Tibial artery (tissue), 4 donors: ENCODE data around the gene ETFRF1.
A peak's percentile ranks its signal among the peaks of the same experiment; 100 is the strongest.

Experiments used
- DNase-seq, 2 donors: peaks; one replicate each; pipeline ENCODE4 v3.0.0-alpha.2; 2019
- H3K27ac ChIP-seq, 2 donors: fragments of 200-600 bp; sonication (generic) in 1 of 2; 1 replicate in 1 of 2; 2 replicates in 1 of 2; pipeline ENCODE4 v1.5.1; 2018 to 2019; ENCODE audit warnings: mild to moderate bottlenecking in 1 of 2
- H3K27me3 ChIP-seq, 2 donors: fragments of 200-600 bp; sonication (generic) in 1 of 2; one replicate each; pipeline versions ENCODE4 v1.5.1 to v1.6.0; 2016 to 2019
- H3K36me3 ChIP-seq, 3 donors: fragments of 200-600 bp; sonication (generic) in 2 of 3; one replicate each; pipeline ENCODE4 v1.5.1; 2016 to 2019; ENCODE audit warnings: mild to moderate bottlenecking in 2 of 3
- H3K4me1 ChIP-seq, 4 donors: fragments of 200-600 bp; sonication (generic) in 2 of 4; 1 replicate in 3 of 4; 2 replicates in 1 of 4; pipeline ENCODE4 v1.5.1; 2016 to 2019
- H3K4me3 ChIP-seq, 2 donors: fragments of 200-600 bp; sonication (generic) in 1 of 2; 1 replicate in 1 of 2; 2 replicates in 1 of 2; pipeline ENCODE4 v1.5.1; 2018 to 2019; ENCODE audit warnings: mild to moderate bottlenecking in 2 of 2
- H3K9me3 ChIP-seq, 3 donors: fragments of 200-600 bp; sonication (generic) in 1 of 3; one replicate each; pipeline ENCODE4 v1.5.1; 2016 to 2019
- intact Hi-C: fragments of 100-400 bp; cut with DNase I; formaldehyde crosslinking; loops from one replicate; pipeline ENCODE4 v1.15.0; 2023; ENCODE audit warnings: low total_unique reads
- TF ChIP-seq, protein P1 (sequence below), 2 experiments: fragments of 200-600 bp in 1 of 2; fragments of 450-650 bp in 1 of 2; IDR thresholded peaks; one replicate each; pipeline ENCODE4 v1.5.1; 2017 to 2019; ENCODE audit warnings: antibody characterized with exemption in 2 of 2, mild to moderate bottlenecking in 1 of 2, moderate library complexity in 1 of 2

Gene ETFRF1

DNA sequence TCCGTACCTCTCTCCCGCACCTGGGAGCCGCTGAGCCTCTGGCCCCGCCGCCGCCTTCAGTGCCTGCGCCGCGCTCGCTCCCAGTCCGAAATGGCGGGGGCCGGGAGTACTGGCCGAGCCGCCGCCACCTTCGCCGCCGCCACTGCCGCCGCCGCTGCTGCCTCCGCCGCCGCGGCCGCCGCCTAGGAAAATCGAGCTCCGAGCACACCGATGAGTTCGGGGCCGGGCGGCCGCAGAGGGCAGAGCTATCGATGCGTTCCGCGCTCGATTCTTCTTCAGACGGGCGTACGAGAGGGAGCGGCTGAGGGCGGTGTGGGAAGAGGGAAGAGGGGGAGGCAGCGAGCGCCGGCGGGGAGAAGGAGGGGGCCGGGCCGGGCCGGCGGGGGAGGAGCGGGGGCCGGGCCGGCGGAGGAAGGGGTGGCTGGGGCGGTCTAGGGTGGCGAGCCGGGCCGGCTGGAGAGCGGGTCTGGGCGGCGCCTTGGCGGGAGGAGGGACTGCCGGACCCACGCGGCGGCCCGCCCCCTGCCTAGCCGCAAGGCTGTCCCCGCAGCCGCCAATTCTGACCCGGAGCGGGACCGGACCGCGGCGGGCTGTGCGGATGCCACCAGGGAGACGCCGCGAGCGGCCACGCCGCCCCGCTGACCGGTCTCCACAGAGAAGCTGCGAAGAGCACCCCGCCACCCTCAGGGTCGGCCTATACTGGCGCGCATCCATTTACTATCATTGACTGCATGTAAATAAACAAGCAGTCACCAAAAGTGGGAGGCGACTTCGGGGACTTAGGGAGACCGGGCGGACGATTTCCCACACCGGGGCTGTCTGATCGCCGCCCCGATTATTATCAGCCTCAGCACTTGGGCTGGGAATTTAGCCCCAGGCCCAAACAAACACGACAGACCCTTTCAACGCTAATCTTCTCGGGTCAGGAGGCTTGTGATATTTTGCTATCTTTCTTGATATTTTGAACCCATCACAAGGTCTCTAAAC is 56.0 kb downstream of the ETFRF1 start, which contains the start of gene KRAS:
Gene KRAS (minus strand): TSS at position 186 of the 987 bp plus-strand sequence.
- TF ChIP-seq, protein P1, sequence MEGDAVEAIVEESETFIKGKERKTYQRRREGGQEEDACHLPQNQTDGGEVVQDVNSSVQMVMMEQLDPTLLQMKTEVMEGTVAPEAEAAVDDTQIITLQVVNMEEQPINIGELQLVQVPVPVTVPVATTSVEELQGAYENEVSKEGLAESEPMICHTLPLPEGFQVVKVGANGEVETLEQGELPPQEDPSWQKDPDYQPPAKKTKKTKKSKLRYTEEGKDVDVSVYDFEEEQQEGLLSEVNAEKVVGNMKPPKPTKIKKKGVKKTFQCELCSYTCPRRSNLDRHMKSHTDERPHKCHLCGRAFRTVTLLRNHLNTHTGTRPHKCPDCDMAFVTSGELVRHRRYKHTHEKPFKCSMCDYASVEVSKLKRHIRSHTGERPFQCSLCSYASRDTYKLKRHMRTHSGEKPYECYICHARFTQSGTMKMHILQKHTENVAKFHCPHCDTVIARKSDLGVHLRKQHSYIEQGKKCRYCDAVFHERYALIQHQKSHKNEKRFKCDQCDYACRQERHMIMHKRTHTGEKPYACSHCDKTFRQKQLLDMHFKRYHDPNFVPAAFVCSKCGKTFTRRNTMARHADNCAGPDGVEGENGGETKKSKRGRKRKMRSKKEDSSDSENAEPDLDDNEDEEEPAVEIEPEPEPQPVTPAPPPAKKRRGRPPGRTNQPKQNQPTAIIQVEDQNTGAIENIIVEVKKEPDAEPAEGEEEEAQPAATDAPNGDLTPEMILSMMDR (IDR thresholded peaks at IDR 0.05) = no peak
- Histone ChIP-seq H3K4me3 (peak within 1 kb of the TSS; percentile 97 to 99), H3K27ac (peak within 1 kb of the TSS; percentile 97 to 98), H3K9me3 (no peaks in the 10 kb centered on the region), H3K36me3 (no peaks in the 10 kb centered on the region), H3K27me3 (no peaks in the 10 kb centered on the region), H3K4me1 (peaks cover 0 to 15% (median 11%) of the 10 kb centered on the region in 4 donors)
- intact Hi-C loops = loop anchor here (5.0 kb wide), 1 partner anchor 54 kb away; the partner anchor contains the start of genes DNAI7 and ETFRF1
- peak; percentile 97 to 98 for DNase-seq

DNA sequence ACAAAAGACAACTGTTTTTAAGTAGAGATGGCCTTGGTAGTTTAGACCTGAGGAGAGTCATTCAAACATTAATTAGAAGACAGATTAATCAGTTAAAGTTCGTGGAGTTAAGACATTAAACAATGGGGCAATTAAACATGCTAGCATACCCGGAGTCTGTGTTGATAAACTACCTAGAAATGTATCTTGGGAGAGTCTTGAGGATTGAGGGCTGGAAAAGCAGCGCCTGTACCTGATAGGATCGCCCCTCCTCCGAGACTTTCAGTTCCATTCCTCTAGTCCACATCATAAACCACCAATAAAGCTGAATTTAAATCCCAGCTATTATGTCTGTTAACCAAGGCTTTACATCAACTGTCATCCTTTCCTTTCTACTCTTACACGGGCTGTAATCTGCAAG is 56.7 kb downstream of the ETFRF1 start:
- TF ChIP-seq, protein P1 (IDR thresholded peaks at IDR 0.05) = no peak
- no peak for DNase-seq
- Histone ChIP-seq H3K4me1 (peaks cover 0 to 15% (median 11%) of the 10 kb centered on the region in 4 donors), H3K27me3 (no peaks in the 10 kb centered on the region), H3K4me3 (peak overlapping the region; percentile 97 to 99), H3K36me3 (no peaks in the 10 kb centered on the region), H3K9me3 (no peaks in the 10 kb centered on the region), H3K27ac (peak overlapping the region; percentile 97 to 98)
- intact Hi-C loops = loop anchor here (5.0 kb wide), 1 partner anchor 54 kb away; the partner anchor contains the start of genes DNAI7 and ETFRF1

DNA sequence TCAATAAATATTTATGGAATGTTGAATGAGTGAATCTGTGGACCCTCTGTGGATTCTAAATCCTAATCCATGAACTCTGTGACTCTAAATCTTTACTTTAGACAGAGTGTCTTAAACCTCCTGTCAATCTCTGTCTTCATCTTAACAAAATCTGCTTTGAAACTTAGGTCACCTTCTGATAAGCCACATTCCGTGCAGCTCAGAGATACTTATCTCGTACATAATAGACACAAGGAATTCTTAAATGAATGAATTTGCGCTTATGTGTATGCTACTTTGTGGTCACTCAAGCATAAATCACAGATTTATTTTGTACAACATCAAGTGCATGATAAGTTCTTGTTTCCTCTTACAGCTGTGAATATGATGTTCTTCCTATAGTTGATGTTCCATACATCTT is 57.9 kb downstream of the ETFRF1 start:
- Histone ChIP-seq H3K9me3 (no peaks in the 10 kb centered on the region), H3K4me3 (no peak overlapping the region), H3K27me3 (no peaks in the 10 kb centered on the region), H3K36me3 (no peaks in the 10 kb centered on the region), H3K27ac (no peak overlapping the region), H3K4me1 (peaks cover 0 to 15% (median 11%) of the 10 kb centered on the region in 4 donors)
- no peak for DNase-seq
- TF ChIP-seq, protein P1 (IDR thresholded peaks at IDR 0.05) = no peak
- intact Hi-C loops = loop anchor here (5.0 kb wide), 1 partner anchor 56 kb away; the partner anchor contains the start of genes DNAI7 and ETFRF1

DNA sequence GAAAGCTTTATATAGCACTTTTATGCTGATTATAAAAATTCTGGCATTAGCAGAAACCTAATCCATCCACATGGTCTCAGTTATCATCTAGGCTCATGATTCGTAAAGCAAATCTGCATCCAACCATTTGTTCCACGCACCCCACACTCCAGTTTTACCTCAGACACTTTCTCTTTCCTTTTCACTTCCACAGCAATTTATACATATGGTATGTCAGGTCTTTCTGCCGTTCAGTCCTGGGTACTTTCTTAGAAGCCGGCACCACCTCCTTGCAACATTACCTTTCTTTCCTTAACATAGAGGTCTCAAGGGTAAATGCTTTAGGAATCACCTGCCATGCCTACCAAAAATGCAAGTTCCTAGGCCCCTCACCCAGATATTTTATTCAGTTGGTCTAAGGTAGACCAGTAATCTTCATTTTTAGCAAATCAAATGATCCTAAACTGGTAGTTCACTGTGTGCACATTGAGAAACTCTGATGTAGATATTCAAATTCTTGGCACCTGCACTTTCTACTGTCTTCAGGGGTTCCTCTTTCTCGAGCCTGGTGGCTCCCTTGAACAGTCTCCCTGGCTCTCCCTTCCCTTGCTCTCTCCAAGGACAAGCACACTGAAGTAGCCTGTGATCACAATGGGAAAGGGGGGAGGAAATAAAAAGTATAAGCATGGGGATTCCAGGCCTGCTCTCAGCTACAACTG is 58.5 kb downstream of the ETFRF1 start:
- TF ChIP-seq, protein P1 (IDR thresholded peaks at IDR 0.05) = no peak
- peaks cover 0 to 14% (median 8%) of the 10 kb centered on the region in 4 donors for H3K4me1 ChIP-seq
- DNase-seq = no peak
- no peak overlapping the region for H3K27ac ChIP-seq
- no peaks in the 10 kb centered on the region for H3K27me3 ChIP-seq
- no peak overlapping the region for H3K4me3 ChIP-seq
- intact Hi-C loops = loop anchor here (5.0 kb wide), 1 partner anchor 56 kb away; the partner anchor contains the start of genes DNAI7 and ETFRF1
- H3K9me3 ChIP-seq = no peaks in the 10 kb centered on the region
- no peaks in the 10 kb centered on the region for H3K36me3 ChIP-seq

DNA sequence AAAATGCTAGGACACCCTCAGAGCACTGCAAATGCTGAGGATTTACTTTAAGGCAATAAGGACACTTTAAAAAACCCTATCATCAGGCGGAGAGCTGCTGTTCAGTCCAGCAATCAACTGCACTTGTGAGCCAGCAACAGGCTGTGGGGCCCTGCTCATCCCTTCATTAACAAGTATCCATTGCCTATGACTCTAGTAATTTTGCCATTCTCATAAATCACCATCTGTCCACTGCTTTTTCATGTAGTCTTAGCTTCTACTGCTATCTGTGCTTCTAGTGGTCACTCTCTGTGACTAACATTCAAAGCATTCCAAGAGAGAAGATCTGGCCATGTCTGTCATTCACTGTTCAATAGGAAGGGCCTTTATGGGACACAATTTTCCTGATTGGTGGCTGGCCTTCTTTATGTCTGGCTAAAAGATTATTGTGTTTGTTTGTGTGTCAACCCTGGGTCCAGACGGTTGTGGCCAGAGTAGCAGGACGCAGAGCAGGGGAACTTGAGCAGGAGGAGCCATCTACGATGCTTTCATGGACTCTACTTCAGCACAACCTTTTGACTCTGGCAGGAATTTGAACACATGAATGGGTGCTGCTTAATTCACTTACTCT is 59.3 kb downstream of the ETFRF1 start:
- H3K27me3 ChIP-seq = no peaks in the 10 kb centered on the region
- H3K36me3 ChIP-seq = no peaks in the 10 kb centered on the region
- H3K4me3 ChIP-seq = no peak overlapping the region
- DNase-seq = no peak
- H3K4me1 ChIP-seq = peaks cover 0 to 7% (median 3%) of the 10 kb centered on the region in 4 donors
- intact Hi-C loops = loop anchor here (5.0 kb wide), 1 partner anchor 57 kb away; the partner anchor contains the start of genes DNAI7 and ETFRF1
- TF ChIP-seq, protein P1 (IDR thresholded peaks at IDR 0.05) = no peak
- no peaks in the 10 kb centered on the region for H3K9me3 ChIP-seq
- no peak overlapping the region for H3K27ac ChIP-seq
